PC-9 (cell line): ENCODE measurements around the gene PEA15.

Source experiments
- EZH2 ChIP-seq: fragments of 200-600 bp; sonication (generic); IDR thresholded peaks from 2 replicates; pipeline ENCODE4 v1.8.0; 2017; ENCODE audit warnings: antibody characterized with exemption, low read depth
- TF ChIP-seq, protein P1 (sequence below): fragments of 200-600 bp; sonication (generic); conservative IDR thresholded peaks from 2 replicates; pipeline ENCODE4 v1.6.1; 2017; ENCODE audit warnings: mixed run types, antibody characterized with exemption, mild to moderate bottlenecking, moderate library complexity

DNA sequence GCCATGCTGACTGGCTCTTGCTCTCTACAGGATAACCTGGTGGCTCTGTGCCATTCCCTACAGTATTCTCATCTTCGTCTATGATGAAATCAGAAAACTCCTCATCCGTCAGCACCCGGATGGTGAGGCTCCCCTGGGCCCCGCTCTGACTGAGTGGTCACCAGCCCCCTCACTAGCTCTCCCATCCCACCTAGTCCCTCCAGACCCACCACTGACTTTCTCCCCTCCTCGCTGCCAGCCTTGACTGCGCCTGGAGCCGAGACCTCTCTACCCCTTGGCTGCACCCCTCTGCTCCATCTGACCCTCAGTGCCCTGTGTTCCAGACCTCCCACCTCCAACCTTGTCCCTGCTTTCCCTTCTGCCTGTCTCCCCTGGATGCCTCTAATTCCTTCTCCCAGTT lies 18.9 kb upstream of the PEA15 start:
- TF ChIP-seq, protein P1, sequence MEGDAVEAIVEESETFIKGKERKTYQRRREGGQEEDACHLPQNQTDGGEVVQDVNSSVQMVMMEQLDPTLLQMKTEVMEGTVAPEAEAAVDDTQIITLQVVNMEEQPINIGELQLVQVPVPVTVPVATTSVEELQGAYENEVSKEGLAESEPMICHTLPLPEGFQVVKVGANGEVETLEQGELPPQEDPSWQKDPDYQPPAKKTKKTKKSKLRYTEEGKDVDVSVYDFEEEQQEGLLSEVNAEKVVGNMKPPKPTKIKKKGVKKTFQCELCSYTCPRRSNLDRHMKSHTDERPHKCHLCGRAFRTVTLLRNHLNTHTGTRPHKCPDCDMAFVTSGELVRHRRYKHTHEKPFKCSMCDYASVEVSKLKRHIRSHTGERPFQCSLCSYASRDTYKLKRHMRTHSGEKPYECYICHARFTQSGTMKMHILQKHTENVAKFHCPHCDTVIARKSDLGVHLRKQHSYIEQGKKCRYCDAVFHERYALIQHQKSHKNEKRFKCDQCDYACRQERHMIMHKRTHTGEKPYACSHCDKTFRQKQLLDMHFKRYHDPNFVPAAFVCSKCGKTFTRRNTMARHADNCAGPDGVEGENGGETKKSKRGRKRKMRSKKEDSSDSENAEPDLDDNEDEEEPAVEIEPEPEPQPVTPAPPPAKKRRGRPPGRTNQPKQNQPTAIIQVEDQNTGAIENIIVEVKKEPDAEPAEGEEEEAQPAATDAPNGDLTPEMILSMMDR, result no peak
- no peak for TF ChIP-seq EZH2
